Activated CD8-positive, alpha-beta memory T cell treated with anti-CD3 and anti-CD28 coated beads for 4 hours (primary cell): ENCODE measurements around the gene RAD50.
A peak's percentile ranks its signal among the peaks of the same experiment; 100 is the strongest.
"Not testable (repeated sequence)": the region's sequence is repeated elsewhere in the genome, so short reads cannot be mapped to it uniquely, and the experiment has no call there.

Experiments
- DNase-seq, 2 donors: peaks; one replicate each; pipeline ENCODE4 v3.0.0-alpha.2; 2020; ENCODE audit warnings: low read depth in 2 of 2

The RAD50 gene

GRCh38 chr5:132633587-132633986 lies 76.8 kb downstream of the RAD50 start:
- DNase-seq, result not testable (repeated sequence)

DNA sequence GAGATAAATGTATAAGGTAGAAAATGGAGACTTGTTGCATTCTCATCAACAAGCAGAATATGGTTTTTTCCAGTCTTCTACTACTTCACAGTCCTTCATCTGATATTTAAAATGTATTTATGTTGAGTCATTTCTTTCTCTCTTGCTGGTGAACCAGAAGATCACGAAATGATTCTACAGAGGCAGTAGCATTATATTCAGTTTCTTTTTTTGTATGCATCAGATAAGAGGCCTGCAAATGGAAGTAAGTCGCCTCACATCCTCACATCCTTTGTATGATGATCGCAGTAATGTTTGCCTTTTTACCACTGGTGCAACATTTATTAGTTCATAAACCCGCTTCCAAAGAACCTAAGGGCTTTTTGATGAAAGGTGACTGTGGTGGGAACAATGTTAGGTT lies 79.1 kb downstream of the RAD50 start:
- no peak for DNase-seq

DNA sequence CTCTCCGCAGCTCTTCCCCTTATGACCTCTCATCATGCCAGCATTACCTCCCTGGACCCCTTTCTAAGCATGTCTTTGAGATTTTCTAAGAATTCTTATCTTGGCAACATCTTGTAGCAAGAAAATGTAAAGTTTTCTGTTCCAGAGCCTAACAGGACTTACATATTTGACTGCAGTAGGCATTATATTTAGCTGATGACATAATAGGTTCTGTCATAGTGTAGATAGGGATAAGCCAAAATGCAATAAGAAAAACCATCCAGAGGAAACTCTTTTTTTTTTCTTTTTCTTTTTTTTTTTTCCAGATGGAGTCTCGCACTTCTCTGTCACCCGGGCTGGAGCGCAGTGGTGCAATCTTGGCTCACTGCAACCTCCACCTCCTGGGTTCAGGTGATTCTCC lies 80.5 kb downstream of the RAD50 start:
- no peak for DNase-seq

GRCh38 chr5:132639706-132640130 lies 82.9 kb downstream of the RAD50 start:
- no peak for DNase-seq

GRCh38 chr5:132640613-132641012 lies 83.8 kb downstream of the RAD50 start:
- no peak for DNase-seq

DNA sequence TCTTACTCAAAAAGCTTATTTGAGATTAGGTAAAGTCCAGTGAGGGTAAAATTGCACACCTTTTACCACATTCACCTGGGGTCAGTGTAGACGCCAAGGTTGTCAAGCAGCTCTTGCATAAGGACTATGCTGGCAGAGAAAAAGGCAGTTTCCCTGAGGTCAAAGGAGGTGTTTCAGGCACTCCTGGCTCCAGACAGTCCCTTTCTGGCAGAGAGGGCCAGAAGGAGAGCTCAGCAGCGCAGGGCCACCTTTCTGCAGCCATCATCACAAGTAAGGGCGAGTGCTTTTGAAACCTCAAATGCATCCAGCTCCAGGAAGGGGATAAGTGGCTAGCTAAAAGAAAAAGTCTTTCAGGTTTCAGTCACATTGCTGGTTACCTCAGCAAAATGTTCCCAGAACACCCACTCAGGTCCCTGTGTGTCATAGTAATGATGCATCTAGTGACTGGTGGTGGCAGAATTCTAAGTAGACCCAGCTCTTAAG lies 84.5 kb downstream of the RAD50 start:
- no peak for DNase-seq

DNA sequence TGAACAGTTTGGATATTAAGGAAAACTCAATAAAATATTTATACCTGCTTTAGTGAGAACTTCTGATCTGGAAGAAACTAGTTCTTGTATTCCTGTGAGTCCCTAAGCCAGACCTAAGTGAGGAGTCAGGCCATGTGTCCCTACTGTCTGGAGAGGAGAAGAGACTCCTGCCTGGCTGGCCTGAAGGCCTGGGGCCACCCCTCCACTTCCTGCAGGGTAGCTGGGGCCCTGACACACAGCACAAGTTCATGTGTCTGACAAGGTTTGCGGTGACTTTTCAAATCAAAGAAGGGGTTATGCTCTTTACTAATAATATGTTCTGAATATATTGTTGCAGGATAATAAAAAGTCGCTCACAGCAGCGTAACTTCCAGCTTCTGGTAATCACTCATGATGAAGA lies 85.1 kb downstream of the RAD50 start:
- DNase-seq, result no peak

DNA sequence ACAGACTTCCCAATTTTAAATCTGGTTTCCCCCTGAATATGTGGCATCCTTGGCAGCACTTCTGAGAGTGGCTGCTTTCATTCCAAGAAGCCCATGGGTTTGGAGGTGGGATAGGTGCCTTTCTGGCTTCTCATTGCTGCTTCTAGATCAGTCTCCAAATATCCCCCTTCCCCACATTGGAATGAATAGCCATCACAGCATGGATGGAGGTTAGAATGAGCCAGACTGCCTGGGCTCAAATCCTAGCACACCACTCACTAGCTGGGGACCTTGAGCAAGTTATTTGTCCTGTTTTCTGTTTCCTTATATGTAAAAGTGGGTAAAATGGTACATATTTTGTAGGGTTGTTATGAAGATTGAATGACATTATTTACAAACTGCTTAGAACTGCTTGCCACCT lies 87.4 kb downstream of the RAD50 start:
- DNase-seq, result no peak

DNA sequence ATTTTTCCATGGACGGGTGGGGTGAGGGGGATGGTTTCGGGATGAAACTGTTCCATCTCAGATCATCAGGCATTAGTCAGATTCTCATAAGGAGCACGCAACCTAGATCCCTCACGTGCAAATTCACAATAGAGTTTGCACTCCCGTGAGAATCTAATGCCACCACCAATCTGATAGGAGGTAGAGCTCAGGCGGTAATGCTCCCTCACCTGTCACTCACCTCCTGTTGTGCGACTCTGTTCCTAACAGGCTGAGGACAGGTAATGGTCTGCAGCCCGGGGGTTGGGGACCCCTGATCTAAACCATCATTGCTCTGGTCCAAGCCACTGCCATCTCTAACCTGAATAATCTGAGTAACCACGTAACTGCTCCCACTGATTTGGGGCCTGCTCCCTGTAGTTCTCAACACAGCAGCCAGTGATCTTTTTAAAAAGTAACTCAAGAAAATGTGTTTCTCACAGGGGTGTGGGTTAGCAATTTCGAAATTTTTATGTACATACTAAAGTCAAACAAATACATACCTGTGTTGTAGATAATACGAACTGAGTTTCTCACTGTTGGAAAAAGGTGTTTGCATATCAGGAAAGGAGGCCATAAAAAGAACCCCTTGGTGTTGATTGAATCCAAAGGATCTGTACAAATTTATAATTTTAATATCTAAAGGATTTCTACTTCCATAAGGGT lies 89.9 kb downstream of the RAD50 start:
- no peak for DNase-seq

DNA sequence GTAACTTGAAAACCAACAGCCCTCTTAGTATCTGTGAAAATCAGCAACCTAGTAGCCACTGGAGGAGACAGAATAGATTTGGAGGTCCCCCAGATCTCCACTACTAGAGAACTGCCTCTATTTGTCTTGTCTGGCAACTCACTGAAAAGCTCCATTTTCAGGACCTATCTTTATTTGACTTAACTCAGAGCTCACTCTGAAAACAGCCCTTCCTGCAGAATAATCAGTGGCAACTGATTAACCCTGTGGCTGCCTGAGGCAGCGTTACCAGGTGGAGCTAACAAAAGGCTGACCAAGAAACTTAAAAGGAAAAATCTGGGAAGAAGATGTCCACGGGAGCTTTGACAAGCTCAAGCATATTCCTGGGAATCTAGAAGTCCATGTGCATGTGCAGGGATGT lies 90.7 kb downstream of the RAD50 start:
- DNase-seq, result no peak

DNA sequence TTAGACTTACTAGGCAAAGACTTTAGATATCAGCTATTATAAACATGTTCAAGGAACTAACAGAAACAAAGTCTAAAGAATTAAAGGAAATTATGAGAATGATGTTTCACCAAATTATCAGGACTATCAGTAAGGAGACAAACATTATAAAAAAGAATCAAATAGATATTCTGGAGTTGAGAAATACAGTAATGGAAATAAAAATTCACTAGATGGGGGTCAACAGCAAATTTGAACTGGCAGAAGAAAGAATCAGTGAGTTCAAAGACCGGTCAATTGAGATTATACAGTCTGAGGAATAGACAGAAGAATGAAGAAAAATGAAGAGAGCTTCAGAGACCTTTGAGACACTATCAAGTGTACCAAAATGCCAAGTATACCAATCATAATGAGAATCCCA lies 91.6 kb downstream of the RAD50 start:
- no peak for DNase-seq

DNA sequence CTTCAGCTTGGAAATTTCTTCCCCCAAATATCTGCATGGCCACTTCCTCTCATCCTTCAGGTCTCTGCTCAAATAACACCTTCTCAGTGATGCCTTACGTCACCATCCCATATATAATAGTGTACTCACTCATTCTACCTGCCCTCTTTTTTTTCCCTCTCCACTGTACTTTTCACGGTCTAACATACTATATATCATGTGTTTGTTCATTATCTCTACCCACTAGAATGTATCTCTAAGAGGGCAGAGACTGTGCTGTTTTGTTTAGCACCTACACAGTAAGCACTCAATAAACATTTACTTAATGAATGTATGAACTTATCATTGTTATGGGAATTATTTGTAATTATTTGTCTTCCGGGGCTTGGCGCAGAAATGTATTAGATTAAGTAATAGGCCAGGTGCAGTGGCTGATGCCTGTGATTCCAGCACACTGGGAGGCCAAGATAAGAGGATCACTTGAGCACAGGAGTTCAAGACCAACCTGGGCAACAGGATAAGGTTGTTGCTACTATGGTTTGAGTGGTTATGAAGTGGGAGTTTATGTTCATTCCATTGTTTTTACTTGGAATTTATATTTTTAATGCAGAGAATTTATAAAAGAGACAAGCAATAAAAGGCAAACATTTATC lies 95.2 kb downstream of the RAD50 start:
- DNase-seq, result no peak

DNA sequence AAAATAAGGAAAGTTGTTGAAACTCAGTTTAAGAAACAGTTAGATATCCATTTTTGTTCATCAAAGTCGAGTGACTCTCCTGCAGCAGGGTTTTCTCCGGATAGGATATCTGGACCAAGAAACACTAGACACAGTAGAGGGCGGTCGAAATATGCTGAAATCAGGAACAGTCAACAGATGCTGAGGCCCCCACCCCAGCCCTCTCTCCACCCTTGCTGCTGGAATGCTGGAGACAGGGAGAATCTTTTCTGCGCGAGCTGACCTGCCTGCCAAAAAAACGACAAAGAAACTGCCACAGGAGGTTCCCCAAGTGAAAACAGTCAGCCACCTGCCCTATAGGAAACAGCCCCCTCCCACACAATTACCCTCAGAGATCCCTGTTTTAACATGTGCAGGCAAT lies 96.9 kb downstream of the RAD50 start:
- no peak for DNase-seq

- DNase-seq, result peak; percentile 6 to 49
These were observed 99.3 kb downstream of the RAD50 start for GRCh38 chr5:132655821-132656773.

DNA sequence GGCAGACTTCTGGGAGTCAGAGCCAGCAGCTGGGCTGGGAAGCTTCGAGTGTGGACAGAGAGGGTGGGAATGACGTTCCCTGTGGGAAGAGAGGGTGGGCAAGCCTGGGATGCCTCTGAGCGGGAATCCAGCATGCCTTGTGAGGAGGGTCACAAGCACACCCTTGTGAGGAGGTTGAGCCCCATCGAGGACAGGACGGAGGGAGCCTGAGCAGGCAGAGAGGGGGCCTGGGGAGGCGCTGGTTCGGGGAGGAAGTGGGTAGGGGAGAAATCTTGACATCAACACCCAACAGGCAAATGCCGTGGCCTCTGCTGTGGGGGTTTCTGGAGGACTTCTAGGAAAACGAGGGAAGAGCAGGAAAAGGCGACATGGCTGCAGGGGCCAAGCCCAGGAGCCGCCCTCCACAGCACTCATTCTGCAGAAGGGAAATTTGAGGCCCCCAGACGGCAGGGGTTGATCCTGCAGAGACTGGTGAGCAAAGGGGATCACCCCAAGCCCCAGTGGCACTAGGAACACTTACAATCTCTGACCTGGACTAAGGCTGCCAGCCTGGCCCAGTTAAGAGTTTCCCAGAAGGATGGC lies 100.1 kb downstream of the RAD50 start:
- no peak for DNase-seq

DNA sequence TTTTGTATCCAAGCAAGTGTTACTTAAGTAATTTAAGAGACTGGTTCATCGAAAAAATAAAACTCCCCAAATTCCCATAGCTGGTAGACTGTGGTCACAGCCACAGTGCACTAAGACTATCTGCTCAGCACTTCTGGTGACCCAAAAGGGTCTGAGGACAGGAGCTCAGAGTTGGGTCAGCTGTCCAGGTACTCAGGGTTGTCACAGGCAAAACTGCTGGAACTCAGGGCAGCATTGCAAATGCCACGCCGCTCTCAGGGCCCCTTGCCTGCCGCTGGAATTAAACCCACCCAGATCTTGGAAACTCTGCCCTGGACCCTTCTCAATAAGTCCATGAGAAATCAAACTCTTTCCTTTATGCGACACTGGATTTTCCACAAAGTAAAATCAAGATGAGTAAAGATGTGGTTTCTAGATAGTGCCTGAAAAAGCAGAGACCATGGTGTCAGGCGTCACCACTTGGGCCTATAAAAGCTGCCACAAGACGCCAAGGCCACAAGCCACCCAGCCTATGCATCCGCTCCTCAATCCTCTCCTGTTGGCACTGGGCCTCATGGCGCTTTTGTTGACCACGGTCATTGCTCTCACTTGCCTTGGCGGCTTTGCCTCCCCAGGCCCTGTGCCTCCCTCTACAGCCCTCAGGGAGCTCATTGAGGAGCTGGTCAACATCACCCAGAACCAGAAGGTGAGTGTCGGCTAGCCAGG lies 101.1 kb downstream of the RAD50 start, which contains the start of gene IL13:
IL13 (plus strand) TSS at position 498 of the 705 bp plus-strand sequence; CDS start at position 512, 14 bp downstream.
- DNase-seq, result no peak

DNA sequence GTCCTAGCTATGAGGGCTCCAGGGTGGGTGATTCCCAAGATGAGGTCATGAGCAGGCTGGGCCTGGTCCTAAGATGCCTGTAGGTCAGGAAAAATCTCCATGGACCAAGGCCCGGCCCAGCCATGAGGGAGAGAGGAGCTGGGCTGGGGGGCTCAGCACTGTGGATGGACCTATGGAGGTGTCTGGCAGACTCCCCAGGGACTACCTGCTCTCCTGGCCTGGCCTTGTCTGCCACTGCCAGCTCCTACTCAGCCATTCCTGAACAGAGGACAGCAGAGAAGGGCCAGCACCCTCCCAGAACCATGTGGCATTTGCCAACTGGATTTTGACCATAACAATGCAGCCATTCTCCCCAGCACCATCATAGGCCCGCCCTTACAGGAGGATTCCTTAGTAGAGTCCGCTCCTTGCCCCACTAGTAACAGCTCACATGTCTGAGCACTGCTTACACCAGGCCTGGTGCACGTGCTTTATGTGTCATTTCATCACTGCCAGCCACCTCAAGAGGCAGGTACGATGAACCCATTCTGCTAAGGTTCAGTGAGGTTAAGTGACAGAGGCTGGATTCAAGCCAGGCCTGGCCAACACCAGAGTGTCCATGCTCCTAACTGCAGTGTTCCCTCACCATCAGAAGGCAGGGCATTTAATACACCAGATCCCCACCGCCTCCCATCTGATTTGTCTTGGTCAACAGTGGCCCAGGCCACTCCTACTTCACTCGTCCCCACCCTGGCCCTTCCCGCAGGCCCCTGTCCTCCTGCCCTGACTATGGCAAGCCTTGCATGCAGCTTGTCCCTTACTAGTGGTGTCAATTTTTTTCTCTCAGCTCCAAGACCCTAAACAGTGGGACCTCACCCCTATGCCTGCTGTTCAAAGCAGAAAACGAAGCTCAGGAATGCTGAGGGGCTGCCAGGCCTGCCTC lies 101.9 kb downstream of the RAD50 start:
- no peak for DNase-seq

- no peak for DNase-seq
These were observed 103.1 kb downstream of the RAD50 start for GRCh38 chr5:132659598-132660493.
